Activated CD4-positive, CD25-positive, alpha-beta regulatory T cell treated with anti-CD3 and anti-CD28 coated beads, Interleukin-2, amount 50 U/mL, for 24 hours (primary cell): ENCODE measurements around the gene TNRC18.

Source experiments
- ATAC-seq, 2 donors: fragments of 150-1000 bp; cut with Tn5 transposase; one replicate each; pipeline ENCODE4 v1.10.0; 2021; ENCODE audit warnings: mild to moderate bottlenecking in 1 of 2, moderate library complexity in 1 of 2

TNRC18 gene

DNA sequence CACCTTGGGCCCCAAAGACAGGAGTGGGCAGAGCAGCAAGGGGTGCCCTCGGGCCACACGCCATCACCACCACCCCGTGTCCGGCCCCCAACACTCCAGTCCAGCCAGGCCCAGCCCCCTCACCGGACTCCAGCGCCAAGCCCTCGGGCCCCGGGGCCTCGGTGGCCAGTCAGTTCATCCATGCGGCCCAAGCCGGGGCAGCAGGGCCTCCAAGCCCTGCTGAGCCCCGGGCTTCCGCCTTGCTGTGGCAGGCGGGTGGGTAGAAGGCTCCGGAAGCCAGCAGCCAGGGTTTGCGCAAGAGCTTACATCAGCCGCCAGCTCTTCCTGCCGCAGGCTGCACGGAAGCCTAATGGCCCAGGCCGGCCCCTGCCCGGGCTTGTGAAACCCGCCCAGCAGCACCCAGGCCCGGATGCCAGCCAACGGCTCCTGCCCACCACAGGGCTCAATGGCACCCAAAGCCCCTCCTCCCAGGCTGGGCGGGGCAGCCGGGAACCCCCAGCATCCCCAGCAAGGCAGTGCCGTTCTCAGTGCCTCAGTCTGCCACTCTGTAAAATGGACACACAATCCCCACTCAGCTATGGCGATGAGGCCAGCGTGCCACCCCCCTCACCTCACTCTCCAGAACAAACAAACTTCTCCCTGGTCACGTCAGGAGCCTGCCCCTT lies 26.5 kb downstream of the TNRC18 start:
- ATAC-seq, result peak; percentile 93 to 97

DNA sequence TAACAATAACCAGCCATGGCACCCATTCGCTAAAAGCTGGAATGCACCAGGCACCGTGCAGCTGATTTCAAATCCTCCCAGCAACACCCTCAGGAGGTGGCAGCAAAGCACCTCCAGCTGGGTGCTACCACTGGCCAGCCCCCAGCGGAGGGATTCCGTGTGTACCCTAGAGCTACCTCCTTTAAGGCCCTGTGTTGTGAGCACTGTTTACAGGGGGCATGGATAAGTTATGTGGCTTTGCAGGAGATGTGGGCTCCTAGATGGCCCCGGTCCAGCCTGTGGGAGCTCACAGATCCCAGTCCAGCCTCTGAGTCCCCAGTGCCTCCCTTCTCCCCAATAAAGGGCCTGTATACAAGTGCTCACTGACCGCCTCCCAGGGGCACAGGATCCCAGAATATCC lies 27.1 kb downstream of the TNRC18 start:
- peak; percentile 32 to 49 for ATAC-seq

DNA sequence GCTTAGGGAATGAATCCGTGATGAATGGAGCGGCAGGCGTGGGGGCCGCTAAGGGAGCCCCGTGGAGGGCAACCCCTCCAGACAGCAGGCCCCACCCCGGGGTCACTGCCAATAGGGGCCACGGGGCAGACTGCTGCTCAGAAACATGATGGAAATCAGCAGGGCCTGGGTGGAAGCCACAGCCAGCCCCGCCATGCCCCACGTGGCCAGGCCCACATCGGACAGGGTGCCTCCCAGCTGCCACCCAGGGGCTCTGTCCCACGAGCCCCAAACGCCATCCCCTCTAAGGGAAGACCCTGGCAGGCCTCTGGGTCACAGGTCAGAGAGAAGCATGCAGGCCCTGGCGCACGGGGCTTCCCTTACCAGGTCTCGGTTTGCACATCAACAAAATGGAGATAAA lies 28.4 kb downstream of the TNRC18 start:
- no peak for ATAC-seq

DNA sequence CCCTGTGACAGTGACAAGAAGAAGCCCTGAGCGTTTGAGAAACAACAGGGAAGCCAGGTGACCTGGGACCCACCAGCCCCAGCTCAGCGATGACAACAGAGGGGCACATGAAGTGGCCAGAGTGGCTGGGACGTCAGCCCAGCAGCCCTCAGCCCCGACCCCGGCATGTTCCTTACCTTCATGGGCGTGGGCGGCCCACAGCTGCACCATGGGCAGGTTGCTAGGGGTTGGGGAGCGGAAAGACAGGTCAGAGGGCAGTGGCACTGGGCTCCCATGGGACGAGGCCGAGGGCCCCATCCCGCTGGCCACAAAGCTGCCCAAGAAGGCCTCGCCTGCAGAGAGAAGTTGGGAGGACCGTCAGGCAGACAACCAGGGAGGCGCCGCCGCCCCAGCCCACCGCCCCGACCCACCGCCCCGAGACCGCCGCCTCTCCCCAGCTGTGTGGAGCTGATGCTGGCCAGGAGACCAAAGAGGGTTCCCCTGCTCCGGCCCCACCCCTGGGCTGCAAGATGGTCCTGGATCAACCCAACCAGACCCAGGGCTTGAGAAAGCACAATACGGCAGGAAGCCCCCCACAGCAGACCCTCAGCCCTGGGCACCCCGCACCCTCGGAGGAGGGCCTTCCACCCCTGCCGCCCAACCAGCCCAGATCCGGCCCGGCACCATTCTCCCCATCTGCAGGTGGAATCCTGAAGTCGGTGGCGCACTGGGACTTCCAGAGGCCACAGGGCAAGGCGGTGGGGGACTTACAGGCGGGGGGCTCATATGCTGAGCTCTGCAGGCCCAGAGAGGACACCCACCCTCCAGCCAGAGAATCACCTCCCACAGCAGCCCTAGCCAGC lies 29.1 kb downstream of the TNRC18 start:
- ATAC-seq, result no peak

DNA sequence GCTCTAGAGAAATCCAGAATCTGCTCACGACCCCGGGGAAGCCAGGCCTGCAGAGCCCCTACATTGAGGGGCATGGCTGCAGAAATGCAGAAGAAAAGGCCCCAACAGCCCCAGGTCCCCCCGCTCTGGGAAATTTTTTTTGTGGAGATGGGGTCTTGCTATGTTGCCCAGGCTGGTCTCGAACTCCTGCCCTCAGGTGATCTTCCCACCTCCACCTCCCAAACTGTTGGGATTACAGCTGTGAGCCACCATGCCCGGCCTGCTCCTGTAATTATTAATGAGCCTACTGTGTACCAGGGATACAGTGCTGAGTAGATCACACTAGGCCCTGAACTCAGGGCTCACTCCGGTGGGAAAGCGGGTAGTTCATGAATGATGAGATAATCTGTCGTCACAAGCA lies 29.9 kb downstream of the TNRC18 start:
- ATAC-seq, result no peak

DNA sequence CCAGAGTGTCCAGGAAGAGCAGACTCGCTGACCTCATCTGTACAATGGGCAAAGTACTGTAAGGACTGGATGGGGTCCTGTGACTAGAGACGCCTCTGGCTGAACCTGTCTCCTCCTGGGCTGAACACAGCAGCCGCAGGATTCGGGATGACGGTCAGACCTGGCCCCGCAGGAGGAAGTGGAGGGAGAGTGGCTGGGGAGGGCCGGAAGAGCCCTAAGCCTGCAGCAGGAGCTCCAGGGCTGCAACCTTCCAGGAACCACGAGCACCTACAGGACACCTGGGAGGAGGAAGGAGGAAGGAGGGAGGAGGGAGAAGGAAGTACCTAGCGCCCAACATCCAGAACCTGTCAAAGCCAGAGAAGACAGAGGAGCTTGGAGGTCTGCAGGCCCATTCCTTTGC lies 30.3 kb downstream of the TNRC18 start:
- ATAC-seq, result no peak

DNA sequence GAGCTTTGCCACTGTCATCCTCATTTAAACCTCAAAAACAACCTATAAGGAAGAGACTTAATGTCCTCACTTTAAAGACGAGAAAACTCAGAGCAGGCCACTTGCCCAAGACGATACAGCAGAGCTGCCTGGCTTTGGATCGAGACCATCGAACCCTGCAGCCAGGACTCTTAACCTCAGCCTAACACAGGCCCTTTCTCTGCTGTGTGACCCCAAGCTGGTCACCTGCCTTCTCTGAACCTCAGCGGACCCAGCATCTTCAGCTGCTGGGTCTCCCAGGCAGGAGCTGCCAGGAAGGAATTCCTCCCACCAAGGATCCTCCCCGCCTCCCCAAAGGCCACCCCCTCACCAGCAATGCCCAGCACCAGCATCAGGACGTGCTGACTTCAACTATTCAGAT lies 32.7 kb downstream of the TNRC18 start:
- ATAC-seq, result no peak

DNA sequence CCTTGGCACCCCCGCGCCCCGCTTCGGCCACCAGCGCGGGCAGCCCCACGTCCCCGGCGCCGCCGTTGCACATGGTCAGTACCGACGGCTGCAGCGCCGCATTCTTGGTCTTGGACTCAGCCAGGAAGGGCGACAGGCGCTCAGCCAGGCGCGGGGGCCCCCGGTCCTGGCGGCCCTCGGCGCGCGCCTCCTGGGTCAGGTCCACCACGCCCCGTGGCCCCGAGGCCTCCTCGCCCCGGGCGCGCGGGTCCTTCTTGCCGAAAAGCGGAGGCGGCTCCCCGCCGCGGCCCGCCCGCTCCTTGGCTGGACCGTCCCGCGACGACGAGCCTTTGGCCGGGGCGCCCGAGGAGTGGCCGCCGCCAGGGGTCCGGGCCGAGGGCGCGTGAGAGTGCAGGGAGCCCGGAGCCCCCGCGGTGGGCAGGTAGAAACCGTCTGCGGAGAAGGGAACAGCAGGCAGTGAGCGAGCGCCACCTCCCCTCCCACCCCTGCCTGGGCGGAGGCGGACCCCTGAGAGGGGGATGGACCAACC lies 34.7 kb downstream of the TNRC18 start:
- ATAC-seq, result no peak

DNA sequence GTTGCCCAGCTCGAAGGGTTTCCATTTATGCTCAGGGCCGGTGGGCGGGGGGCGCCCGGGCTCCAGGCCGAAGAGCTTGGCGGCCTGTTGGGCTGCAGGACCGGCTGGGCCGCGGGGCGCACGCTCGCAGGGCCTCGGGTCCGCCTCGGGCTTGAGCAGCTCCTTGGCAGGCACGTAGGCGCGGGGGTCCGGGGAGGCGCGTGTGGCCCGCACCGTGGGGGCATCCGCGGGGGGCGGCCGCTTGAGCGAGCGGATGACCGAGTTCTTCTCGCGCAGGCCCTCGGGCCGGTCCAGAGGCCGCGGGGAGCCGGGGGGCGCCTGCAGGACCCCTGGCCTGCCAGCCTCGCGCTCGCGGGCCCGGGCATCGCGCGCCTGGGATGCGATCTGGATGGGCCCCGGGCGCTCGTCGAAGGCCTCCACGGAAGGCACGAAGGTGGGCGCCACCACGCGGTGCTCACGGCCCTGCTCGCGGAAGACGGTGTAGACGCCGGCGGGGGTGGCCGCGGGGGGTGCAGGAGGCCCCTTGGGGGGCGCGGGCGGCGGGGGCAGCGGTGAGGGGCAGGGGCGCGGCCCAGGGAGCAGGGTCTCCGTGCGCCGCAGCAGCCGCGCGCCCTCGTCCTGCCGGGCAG lies 35.2 kb downstream of the TNRC18 start:
- ATAC-seq, result no peak

DNA sequence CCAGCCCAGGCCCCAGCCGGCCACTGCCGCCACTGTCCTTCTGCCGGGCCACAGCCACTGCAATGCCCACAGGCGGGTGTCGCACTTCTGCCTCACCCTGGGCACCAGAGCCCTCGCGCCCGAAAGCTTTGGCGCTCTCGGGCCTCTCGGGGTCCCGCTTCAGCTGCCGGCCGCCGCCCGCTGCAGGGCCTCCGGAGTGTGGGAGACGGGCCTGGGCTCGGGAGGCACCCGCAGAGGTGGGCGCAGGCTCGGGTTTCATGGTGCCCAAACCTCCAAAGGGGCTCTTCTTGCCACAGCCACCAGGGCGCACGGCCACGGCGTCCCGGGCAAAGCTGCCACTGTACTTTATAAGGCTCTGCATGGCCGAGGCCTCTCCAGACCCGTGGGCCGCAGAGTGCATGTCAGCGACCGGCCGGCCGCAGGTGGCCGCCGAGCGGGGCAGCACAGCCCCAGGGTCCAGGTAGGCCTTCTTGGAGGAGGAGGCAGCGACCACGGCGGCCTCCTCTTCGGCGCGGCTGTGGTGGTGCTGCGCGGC lies 35.9 kb downstream of the TNRC18 start:
- no peak for ATAC-seq

DNA sequence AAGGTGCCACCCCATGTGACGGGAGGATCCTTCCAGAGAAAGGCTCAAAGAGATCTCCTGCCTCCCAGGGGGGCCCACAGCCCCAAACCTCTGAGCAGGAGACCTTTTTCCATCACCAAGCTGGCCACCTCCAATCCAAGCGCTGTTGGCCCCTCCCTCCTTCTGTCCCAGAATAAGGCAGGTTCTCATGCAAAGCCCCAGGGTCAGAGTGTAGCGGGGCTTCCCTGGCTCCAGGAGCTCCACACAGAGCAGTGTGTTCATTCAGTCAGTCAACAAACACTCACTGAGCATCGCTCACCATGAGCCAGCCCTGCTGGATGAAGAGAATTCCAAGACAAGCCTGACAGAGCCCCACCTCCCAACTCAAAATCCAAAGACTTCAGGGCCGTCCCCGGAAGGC lies 39.0 kb downstream of the TNRC18 start:
- ATAC-seq, result no peak

DNA sequence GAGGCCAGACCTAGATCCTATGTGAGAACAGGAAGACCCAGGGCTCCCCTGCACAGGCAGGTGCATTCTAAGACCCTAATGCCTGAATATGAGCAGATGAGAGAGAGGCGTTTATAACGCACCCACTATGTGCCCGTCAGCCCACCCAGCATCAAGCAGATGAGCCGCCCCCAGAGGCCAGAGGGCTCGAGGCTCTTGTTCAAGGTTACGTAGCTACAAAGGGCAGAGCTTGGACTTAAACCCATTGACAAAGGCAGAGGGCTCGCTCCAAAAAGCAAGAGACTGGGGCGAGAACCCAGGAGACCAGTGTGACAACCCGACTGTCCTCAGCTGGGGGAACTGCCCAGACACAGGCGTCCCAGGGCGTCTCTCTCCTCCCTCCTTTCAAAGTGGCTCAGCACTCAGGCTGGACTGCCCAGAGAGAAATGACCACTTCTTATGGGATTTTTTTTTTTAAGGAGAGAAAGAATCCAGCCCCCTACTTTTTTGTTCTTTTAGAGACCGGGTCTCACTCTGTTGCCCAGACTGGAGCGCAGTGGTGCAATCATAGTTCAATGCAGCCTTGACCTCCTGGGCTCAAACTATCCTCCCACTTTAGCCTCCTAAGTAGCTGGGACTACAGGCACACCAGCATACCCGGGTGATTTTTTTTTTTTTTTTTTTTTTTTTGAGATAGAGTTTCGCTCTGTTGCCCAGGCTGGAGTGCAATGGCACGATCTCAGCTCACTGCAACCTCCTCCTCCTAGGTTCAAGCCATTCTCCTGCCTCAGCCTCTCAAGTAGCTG lies 40.1 kb downstream of the TNRC18 start:
- no peak for ATAC-seq

DNA sequence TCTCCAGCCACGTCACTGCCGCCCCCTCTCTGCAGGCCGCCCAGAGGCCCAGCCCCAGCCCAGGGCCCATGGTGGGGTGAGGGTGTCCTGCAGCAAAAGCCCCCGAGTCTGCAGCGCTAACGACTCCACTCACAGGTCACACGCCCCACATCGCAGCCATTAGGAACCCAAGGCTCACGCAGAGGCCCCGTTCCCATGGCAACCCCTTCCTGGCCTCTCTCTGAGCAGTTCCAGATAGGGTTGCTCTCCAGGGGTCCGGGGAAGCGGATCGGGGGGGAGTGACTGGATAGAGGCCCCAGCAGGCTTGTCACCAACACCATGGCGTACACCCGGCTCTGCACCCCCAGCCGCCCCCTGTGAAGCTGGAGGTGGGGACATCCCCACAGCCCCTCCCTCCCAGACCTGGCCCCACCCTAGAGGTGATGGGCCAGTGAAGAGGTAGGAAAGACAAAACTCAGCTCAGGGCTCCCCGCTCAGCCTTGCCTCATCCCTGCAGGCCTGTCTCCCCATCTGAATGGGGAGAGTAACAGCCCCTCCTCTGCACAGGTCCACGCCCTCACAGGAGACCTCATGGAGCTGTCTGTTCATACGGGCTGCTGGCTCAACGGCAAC lies 41.2 kb downstream of the TNRC18 start:
- ATAC-seq, result no peak

DNA sequence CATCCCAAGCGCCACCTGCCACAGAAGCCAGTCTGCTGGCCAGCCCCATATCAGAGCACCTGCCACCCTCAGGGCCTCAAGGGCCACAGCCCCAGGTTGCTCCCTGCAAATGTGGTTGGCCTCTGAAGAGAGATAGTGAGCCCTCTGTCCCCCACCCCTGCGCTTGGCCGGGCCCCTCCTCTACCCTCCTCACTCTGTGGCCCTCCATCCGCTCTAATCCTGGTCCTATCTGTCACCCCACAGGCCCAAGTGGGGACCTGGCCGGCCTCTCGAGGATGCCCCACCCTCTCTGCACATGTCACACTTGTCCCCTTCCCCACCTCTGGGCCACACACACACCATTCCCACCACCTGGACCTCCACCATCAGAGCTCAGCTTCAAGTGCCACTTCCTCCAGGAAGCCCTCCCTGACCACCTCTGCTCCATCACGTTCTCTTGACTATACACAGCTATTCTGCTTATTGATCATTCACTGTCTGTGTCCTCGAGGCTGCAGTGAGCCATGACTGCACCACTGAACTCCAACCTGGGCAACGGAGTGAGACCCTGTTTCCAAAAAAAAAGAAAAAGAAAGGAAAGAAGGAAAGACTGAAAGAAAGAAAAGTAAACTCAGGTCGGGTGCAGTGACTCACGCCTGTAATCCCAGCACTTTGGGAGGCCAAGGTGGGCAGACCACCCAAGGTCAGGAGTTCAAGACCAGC lies 42.4 kb downstream of the TNRC18 start:
- no peak for ATAC-seq

DNA sequence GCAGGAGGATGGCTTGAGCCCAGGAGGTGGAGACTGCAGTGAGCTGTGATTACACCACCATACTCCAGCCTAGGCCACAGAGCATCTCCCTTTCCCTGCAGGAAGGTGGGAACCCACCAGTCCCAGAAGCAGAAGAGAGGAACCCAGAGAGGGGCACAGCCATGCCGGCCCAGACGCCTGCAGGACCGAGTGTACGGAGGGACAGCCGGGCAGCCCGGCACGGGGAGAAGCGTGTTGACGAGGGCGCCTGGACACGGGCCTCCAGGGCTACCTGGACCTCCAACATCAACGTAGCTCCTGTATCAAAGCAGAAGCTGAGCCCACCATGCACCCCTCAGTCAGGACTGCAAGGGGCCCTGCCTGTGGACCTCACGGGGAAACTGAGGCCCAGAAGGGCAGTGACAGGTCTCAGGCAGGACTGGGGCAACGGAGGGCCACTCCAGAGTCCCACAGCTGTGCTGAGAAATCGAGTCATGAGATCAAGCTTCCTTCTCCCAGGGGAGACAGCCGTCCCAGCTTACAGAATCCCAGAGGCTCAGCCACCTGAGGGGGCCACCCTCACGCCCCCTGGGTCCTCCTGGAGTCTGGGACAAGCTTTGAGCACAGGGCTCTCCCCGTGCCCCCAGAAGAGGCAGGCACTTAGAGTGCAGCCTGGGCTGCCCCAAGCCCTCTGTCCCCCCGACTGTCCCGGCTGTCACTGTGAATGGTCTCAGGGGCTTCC lies 43.1 kb downstream of the TNRC18 start:
- ATAC-seq, result no peak

DNA sequence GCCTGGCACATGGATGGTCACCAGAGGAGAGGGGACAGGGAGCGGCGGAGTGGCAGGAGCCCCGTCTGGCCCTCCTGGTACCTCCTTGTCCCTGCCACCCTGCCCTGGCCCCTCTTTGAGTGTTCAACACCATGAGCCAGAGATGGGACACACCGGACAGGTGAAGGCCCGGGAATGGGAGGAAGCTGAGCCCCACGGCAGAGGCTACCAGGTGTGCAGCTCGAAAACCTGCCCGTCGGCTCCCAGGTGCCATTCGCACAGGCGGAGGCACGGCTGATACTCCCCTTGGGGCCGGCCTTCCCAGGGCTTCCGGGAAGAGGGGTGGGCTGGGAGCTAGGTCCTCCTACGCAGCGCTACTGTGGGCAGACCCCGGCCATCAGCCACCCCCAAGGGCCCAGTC lies 44.1 kb downstream of the TNRC18 start:
- no peak for ATAC-seq

DNA sequence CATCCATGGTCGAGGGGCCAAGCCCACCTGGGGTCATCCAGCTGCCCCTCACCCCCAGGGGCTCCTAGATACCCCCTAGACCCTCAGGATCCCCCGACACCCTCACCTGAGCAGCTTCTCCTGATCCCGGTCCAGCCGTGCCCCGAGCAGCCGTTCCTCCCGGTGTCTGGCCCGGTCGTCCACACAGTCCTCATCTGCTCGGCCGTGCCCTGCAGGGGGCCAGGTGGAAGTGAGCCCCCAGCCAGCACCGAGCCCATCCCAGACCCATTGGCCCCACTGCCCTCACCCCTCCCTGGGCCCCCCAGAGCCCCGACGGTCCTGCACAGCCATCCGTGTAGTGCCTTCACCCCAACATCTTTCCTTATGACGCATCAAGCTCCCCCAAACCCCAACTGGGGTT lies 45.8 kb downstream of the TNRC18 start:
- no peak for ATAC-seq

DNA sequence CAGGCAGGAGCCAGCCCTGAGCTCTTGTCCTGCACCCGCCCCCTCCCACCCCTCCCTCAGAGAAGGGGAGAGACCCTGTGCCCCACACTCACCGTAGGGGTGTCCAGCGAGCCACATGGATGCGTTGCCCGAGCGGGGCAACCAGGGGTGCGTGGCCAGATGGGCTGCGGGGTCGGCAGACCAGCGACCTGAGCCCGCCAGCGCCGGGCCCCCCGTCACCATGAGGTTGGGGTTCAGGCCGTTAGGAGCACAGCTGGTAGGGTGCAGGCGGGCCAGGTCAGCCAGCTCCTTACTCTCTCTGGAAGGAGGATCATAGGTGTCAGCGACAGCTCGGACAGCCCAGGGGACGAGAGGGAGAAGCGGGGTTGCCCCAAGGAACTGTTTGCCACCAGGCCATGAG lies 46.4 kb downstream of the TNRC18 start:
- no peak for ATAC-seq

DNA sequence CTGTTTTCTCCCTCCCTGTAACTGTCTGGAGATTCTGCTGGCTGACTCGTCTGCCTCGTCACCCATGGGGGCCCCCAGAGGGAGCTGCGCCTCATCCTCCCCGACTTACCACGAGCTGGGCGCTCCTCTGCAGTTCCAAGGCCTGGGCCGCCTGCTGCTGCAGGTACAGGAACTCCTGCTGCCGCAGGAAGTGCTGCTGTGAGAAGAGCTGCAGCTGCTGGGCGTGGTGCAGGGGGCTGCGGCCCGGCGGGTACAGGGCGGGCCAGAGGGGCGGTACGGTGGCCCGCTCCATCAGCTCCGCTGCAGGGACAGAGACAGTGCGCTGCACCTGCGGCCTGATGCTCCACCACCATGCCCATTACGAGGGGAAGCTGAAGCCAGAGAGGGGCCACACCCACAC lies 47.7 kb downstream of the TNRC18 start:
- no peak for ATAC-seq

DNA sequence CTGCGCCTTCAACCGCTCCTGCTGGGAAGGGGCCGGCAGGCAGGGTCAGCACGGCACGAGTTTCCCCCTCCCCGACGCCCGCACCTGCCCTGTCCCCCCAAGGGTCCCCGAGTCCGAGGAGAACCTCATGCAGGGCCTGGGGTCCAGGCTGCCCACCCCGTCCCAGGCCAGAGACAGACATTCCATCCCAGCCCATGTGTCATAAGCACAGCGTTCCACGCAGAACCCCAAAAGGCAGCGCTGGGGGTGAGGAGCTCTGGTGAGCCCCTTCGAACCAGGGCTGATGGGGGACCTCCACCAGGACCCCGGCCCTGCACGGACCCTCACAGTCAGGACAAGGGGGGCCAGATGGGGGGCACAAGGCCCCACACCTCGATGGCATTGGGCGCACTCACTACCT lies 49.2 kb downstream of the TNRC18 start:
- ATAC-seq, result no peak

DNA sequence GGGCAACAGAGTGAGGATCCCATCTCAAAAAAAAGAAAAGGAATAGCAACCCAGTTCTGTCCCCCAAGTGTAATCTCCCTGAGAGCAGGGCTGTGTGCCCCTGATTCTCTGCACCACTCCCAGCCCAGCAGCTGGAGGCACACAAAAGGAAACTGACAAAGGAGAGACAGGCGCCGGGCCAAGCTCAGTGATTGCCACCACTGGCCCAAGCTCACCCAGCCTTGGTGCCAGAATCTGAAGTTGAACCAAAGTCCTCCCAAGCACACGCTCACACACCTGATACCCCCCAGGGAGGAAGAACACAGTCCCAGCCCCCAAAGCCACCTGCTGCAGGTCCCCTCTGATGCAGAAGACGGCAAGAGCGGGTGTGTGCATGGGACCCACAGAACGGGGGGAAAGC lies 50.3 kb downstream of the TNRC18 start:
- ATAC-seq, result no peak
